ENCODE results near the gene CETP. TPM values are rescaled to one million over a fixed set of nuclear protein-coding genes. Genes with fewer than 3 reads are reported as not detected.

Gene CETP
- total and polyA plus RNA-seq, 2 of the 8 experiments (the other 6 are each of a cell fraction or from before 2014, with no cell fraction given), result not detected

DNA sequence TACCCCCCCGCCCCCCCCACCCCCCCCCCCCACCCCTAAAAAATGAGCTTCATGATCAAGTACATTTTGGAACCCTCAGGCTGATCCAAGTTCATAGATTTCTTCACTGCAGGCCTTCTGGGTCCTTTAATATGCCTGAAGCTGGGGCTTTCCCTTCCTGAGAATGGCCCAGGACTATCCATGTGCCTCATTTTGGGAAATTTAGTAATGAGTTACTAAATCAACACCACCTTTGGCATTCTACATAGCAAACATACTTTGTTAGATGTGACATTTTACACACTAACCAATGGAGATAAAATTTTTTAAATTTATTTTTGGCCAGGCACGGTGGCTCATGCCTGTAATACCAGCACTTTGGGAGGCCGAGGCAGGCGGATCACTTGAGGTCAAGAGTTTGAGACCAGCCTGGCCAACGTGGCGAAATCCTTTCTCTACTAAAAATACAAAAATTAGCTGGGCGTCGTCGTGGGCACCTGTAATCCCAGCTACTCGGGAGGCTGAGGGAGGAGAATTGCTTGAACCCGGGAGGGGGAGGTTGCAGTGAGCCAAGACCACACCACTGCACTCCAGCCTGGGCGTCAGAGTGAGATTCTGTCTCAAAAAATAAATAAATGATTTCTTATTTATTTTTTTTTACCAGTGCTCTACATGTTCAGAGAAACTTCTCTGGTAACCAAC lies 15.8 kb upstream of the CETP start:
- Histone ChIP-seq H3K4me3 (ENCODE audit: extremely low read depth in 1 of 4, insufficient read depth in 2 of 4, low read depth in 3 of 4, low read length in 4 of 4) (no peak overlapping the region), H3K27me3 (replicated peaks in 1 of 4; ENCODE audit: control insufficient read depth in 3 of 4, extremely low read depth in 1 of 4, insufficient read depth in 3 of 4, low read length in 3 of 4) (no peaks in the 10 kb centered on the region)
- WGBS, 2 experiments (ENCODE audit: extremely low coverage in 1 of 2, insufficient coverage in 1 of 2, insufficient read length in 1 of 2, insufficient replicate concordance in 2 of 2, low coverage in 1 of 2, low lambda C conversion rate in 2 of 2, missing lambda C conversion rate in 1 of 2), result 88% methylated on average over 11 of the region's 12 CpGs; no CpG with 5 or more reads in 1 of the 2 experiments

More for the DNA sequence above, 15.8 kb upstream of the CETP start:
- Histone ChIP-seq H2BK20ac (ENCODE audit: low read length) (no peak overlapping the region), H3K4me1 (replicated peaks in 1 of 4; ENCODE audit: control insufficient read depth in 3 of 4, insufficient read depth in 4 of 4, low read length in 3 of 4) (no peaks in the 10 kb centered on the region), H4K20me1 (replicated peaks in 1 of 2; ENCODE audit: control insufficient read depth in 1 of 2, insufficient read depth in 2 of 2, low read length in 2 of 2) (peaks cover 2% of the 10 kb centered on the region in 2 experiments), H3K4ac (replicated peaks; ENCODE audit: insufficient read length, low read depth, low read length) (no peak overlapping the region), H3K56ac (replicated peaks; ENCODE audit: insufficient read length, low read depth, low read length) (no peak overlapping the region), H3K79me1 (ENCODE audit: low read depth, low read length) (no peaks in the 10 kb centered on the region), H3K79me2 (ENCODE audit: control insufficient read depth in 1 of 2, insufficient read depth in 2 of 2, low read length in 2 of 2) (no peaks in the 10 kb centered on the region), H3K14ac (ENCODE audit: insufficient read length) (no peak overlapping the region), H2AFZ (ENCODE audit: low read length) (no peak overlapping the region), H3K23me2 (ENCODE audit: low read depth, low read length) (no peaks in the 10 kb centered on the region), H2BK12ac (ENCODE audit: low read depth, low read length) (no peak overlapping the region), H3K4me2 (ENCODE audit: insufficient read depth in 1 of 2, low read depth in 2 of 2, low read length in 2 of 2) (no peak overlapping the region), H3K9me3 (ENCODE audit: insufficient read depth in 2 of 2, low read depth in 1 of 2, low read length in 1 of 2) (no peaks in the 10 kb centered on the region), H3K18ac (ENCODE audit: extremely low read depth, low read length) (no peak overlapping the region), H2BK5ac (ENCODE audit: low read depth, low read length) (no peak overlapping the region), H3K9ac (replicated peaks in 1 of 4; ENCODE audit: extremely low read depth in 1 of 4, low read depth in 3 of 4, low read length in 3 of 4) (no peak overlapping the region), H2BK15ac (ENCODE audit: low read length) (no peak overlapping the region), H4K91ac (replicated peaks; ENCODE audit: insufficient read length, low read length) (no peak overlapping the region), H3K36me3 (ENCODE audit: control insufficient read depth in 2 of 4, insufficient read depth in 4 of 4, low read length in 3 of 4) (peaks cover 7 to 37% (median 26%) of the 10 kb centered on the region in 4 experiments), H2AK5ac (ENCODE audit: low read depth, low read length) (no peak overlapping the region), H3K23ac (ENCODE audit: insufficient read length) (no peak overlapping the region), H2BK120ac (replicated peaks; ENCODE audit: low read depth, low read length) (no peak overlapping the region), H4K8ac (ENCODE audit: extremely low read depth, insufficient read depth, low read length) (no peak overlapping the region), H4K5ac (ENCODE audit: insufficient read length, low read depth, low read length) (no peak overlapping the region), H3K27ac (ENCODE audit: low read depth, low read length) (no peak overlapping the region)
- TF ChIP-seq TEAD4 (IDR thresholded peaks at IDR 0.05; ENCODE audit: low read depth, low read length), result no peak
- no peak for TF ChIP-seq BRCA1 (IDR thresholded peaks at IDR 0.05; ENCODE audit: low read depth, low read length)
- no peak for TF ChIP-seq CEBPB (IDR thresholded peaks at IDR 0.05; ENCODE audit: low read depth, low read length)
- no peak for TF ChIP-seq CHD1 (IDR thresholded peaks at IDR 0.05; ENCODE audit: low read depth, low read length)
- no peak for TF ChIP-seq RBBP5 (IDR thresholded peaks at IDR 0.05; ENCODE audit: borderline replicate concordance, low read depth, low read length)
- no peak for TF ChIP-seq RXRA (IDR thresholded peaks at IDR 0.05; ENCODE audit: insufficient read depth, low read depth, low read length)
- TF ChIP-seq, protein P1, sequence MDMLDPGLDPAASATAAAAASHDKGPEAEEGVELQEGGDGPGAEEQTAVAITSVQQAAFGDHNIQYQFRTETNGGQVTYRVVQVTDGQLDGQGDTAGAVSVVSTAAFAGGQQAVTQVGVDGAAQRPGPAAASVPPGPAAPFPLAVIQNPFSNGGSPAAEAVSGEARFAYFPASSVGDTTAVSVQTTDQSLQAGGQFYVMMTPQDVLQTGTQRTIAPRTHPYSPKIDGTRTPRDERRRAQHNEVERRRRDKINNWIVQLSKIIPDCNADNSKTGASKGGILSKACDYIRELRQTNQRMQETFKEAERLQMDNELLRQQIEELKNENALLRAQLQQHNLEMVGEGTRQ (IDR thresholded peaks at IDR 0.05; ENCODE audit: low read length), result no peak
- TF ChIP-seq POU5F1 (IDR thresholded peaks at IDR 0.05; ENCODE audit: low read depth, low read length), result no peak
- TF ChIP-seq SIRT6 (IDR thresholded peaks at IDR 0.05; ENCODE audit: low read length), result no peak
- DNase-seq (ENCODE audit: low read depth in 1 of 2, low spot score in 2 of 2) (no peak), FAIRE-seq (no peak)
- ChIA-PET CTCF (ENCODE audit: partially characterized antibody) (interaction anchor here (0.6 to 1.2 kb wide), 3 partner anchors 18 to 906 kb away, joined by 3 to 6 read pairs (median 3); no protein-coding TSS in a partner anchor), POLR2A (ENCODE audit: partially characterized antibody) (interaction anchor here (0.6 to 8.0 kb wide), 5 partner anchors 12 to 78 kb away, joined by 3 to 125 read pairs (median 3); partner anchors contain the start of gene HERPUD1)
